SK-N-SH treated with all-trans-retinoic acid at 6 μM for 48 hours (cell line): ENCODE measurements around the gene COL17A1.

ENCODE experiments used
- ATAC-seq: fragments of 200-7000 bp; cut with Tn5 transposase; 3 replicates; pipeline ENCODE4 v1.9.1; 2020; ENCODE audit warnings: mild to moderate bottlenecking, moderate library complexity
- ARNTL ChIP-seq: fragments of 450-650 bp; formaldehyde crosslinking; IDR thresholded peaks from 2 replicates; pipeline ENCODE4 v1.5.0; 2020; ENCODE audit warnings: low read depth, mild to moderate bottlenecking, moderate library complexity, borderline replicate concordance
- BACH2 ChIP-seq: fragments of 250-450 bp; sonication (Bioruptor Pico); IDR thresholded peaks from 2 replicates; pipeline ENCODE4 v1.9.0; 2021; ENCODE audit warnings: mild to moderate bottlenecking, borderline replicate concordance
- CREB5 ChIP-seq: fragments of 250-450 bp; sonication (Bioruptor Pico); IDR thresholded peaks from 2 replicates; pipeline ENCODE4 v1.5.1; 2020; ENCODE audit warnings: low read depth, mild to moderate bottlenecking, moderate library complexity
- CSDC2 ChIP-seq: fragments of 250-450 bp; sonication (Bioruptor Pico); IDR thresholded peaks from 2 replicates; pipeline ENCODE4 v1.5.0; 2020; ENCODE audit warnings: mild to moderate bottlenecking, moderate library complexity
- ESRRG ChIP-seq: fragments of 250-450 bp; sonication (Bioruptor Pico); IDR thresholded peaks from 2 replicates; pipeline ENCODE4 v1.6.1; 2021; ENCODE audit warnings: mild to moderate bottlenecking
- GLIS3 ChIP-seq: fragments of 250-450 bp; sonication (Bioruptor Pico); IDR thresholded peaks from 2 replicates; pipeline ENCODE4 v1.5.0; 2020; ENCODE audit warnings: mild to moderate bottlenecking, moderate library complexity
- ISL1 ChIP-seq: fragments of 250-450 bp; sonication (Bioruptor Pico); IDR thresholded peaks from 2 replicates; pipeline ENCODE4 v2.1.2; 2022; ENCODE audit warnings: mild to moderate bottlenecking, moderate library complexity
- POU6F1 ChIP-seq: fragments of 250-450 bp; sonication (Bioruptor Pico); IDR thresholded peaks from 2 replicates; pipeline ENCODE4 v1.8.0; 2021; ENCODE audit warnings: low read depth, mild to moderate bottlenecking, moderate library complexity, borderline replicate concordance
- PPARA ChIP-seq: fragments of 250-450 bp; sonication (Bioruptor Pico); IDR thresholded peaks from 2 replicates; pipeline ENCODE4 v1.5.0; 2020; ENCODE audit warnings: mild to moderate bottlenecking, borderline replicate concordance
- RARB ChIP-seq: fragments of 250-450 bp; sonication (Bioruptor Pico); IDR thresholded peaks from 2 replicates; pipeline ENCODE4 v1.8.0; 2021; ENCODE audit warnings: mild to moderate bottlenecking, moderate library complexity
- SNAI2 ChIP-seq: fragments of 250-450 bp; sonication (Bioruptor Pico); IDR thresholded peaks from 2 replicates; pipeline ENCODE4 v1.5.0; 2020; ENCODE audit warnings: mild to moderate bottlenecking, moderate library complexity
- TCF4 ChIP-seq: fragments of 250-450 bp; sonication (Bioruptor Pico); IDR thresholded peaks from 2 replicates; pipeline ENCODE4 v1.8.0; 2021; ENCODE audit warnings: mild to moderate bottlenecking, moderate library complexity, borderline replicate concordance
- TOX ChIP-seq: fragments of 250-450 bp; sonication (Bioruptor Pico); IDR thresholded peaks from 2 replicates; pipeline ENCODE4 v1.8.0; 2021; ENCODE audit warnings: mild to moderate bottlenecking, moderate library complexity, borderline replicate concordance
- TSHZ2 ChIP-seq: fragments of 250-450 bp; sonication (Bioruptor Pico); IDR thresholded peaks from 2 replicates; pipeline ENCODE4 v1.5.0; 2020; ENCODE audit warnings: mild to moderate bottlenecking, moderate library complexity
- ZC3H10 ChIP-seq: fragments of 250-450 bp; sonication (Bioruptor Pico); IDR thresholded peaks from 2 replicates; pipeline ENCODE4 v1.5.1; 2021; ENCODE audit warnings: mild to moderate bottlenecking, moderate library complexity
- ZFP3 ChIP-seq: fragments of 250-450 bp; sonication (Bioruptor Pico); IDR thresholded peaks from 2 replicates; pipeline ENCODE4 v1.5.0; 2020; ENCODE audit warnings: mild to moderate bottlenecking, moderate library complexity
- ZFP30 ChIP-seq: fragments of 450-650 bp; formaldehyde crosslinking; IDR thresholded peaks from 2 replicates; pipeline ENCODE4 v1.5.0; 2022; ENCODE audit warnings: mild to moderate bottlenecking, moderate library complexity
- ZNF565 ChIP-seq: fragments of 450-650 bp; formaldehyde crosslinking; conservative IDR thresholded peaks from 2 replicates; pipeline ENCODE4 v1.5.0; 2020; ENCODE audit warnings: low read depth, mild to moderate bottlenecking, moderate library complexity
- ZNF70 ChIP-seq: fragments of 450-650 bp; formaldehyde crosslinking; IDR thresholded peaks from 2 replicates; pipeline ENCODE4 v1.5.0; 2020; ENCODE audit warnings: mild to moderate bottlenecking, moderate library complexity
- ZNF8 ChIP-seq: fragments of 450-650 bp; formaldehyde crosslinking; IDR thresholded peaks from 2 replicates; pipeline ENCODE4 v1.5.0; 2020; ENCODE audit warnings: mild to moderate bottlenecking, moderate library complexity
- TF ChIP-seq, protein P1 (sequence below): fragments of 250-450 bp; sonication (Bioruptor Pico); IDR thresholded peaks from 2 replicates; pipeline ENCODE4 v1.5.1; 2021; ENCODE audit warnings: mild to moderate bottlenecking, moderate library complexity

COL17A1 gene

GRCh38 chr10:104032144-104032775 lies 53.4 kb downstream of the COL17A1 start:
- no peak for TF ChIP-seq GLIS3
- no peak for TF ChIP-seq CREB5 (CRISPR knock-in tag)
- no peak for TF ChIP-seq BACH2
- TF ChIP-seq RARB = no peak
- TF ChIP-seq POU6F1 (CRISPR knock-in tag) = no peak
- no peak for TF ChIP-seq ZC3H10 (CRISPR knock-in tag)
- TF ChIP-seq SNAI2 (CRISPR knock-in tag) = no peak
- no peak for TF ChIP-seq CSDC2 (CRISPR knock-in tag)
- TF ChIP-seq TSHZ2 (CRISPR knock-in tag) = no peak
- no peak for TF ChIP-seq ZFP3
- no peak for TF ChIP-seq ZNF70 (CRISPR knock-in tag)
- TF ChIP-seq, protein P1, sequence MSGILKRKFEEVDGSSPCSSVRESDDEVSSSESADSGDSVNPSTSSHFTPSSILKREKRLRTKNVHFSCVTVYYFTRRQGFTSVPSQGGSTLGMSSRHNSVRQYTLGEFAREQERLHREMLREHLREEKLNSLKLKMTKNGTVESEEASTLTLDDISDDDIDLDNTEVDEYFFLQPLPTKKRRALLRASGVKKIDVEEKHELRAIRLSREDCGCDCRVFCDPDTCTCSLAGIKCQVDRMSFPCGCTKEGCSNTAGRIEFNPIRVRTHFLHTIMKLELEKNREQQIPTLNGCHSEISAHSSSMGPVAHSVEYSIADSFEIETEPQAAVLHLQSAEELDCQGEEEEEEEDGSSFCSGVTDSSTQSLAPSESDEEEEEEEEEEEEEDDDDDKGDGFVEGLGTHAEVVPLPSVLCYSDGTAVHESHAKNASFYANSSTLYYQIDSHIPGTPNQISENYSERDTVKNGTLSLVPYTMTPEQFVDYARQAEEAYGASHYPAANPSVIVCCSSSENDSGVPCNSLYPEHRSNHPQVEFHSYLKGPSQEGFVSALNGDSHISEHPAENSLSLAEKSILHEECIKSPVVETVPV (CRISPR knock-in tag) = no peak
- no peak for TF ChIP-seq TOX (CRISPR knock-in tag)
- no peak for TF ChIP-seq PPARA
- TF ChIP-seq ZFP30 = no peak

DNA sequence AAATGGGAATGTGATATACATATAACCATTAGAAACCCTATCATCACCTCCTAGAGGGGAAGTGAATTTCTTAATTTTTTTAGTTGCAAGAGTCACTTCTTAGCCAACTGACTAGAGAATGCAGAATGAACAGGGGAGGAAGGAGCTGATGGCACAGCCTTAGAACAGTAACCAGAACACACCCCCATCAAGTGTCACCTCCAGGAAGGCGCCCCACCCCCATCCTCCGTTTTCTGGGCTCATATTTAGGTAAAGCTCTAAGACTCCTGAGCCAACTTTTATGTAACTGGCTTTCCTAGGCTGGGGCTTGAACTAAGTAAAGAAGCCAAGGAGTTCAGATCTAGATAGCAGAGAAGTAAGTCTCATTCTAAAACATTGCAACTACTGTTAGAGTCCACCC lies 54.0 kb downstream of the COL17A1 start:
- no peak for TF ChIP-seq GLIS3
- TF ChIP-seq RARB = no peak
- no peak for TF ChIP-seq ZNF565 (CRISPR knock-in tag)
- TF ChIP-seq, all 23 proteins: peak for 0

More at GRCh38 chr10:104032144-104032775, 53.4 kb downstream of the COL17A1 start:
- no peak for ATAC-seq

GRCh38 chr10:104029521-104029860 lies 56.2 kb downstream of the COL17A1 start:
- no peak for ATAC-seq

More for the DNA sequence above, 54.0 kb downstream of the COL17A1 start:
- ATAC-seq = no peak

More at GRCh38 chr10:104029521-104029860, 56.2 kb downstream of the COL17A1 start:
- no peak for TF ChIP-seq ISL1 (CRISPR knock-in tag)
- no peak for TF ChIP-seq BACH2
- TF ChIP-seq ARNTL = no peak
- TF ChIP-seq, protein P1 (CRISPR knock-in tag) = no peak
- TF ChIP-seq ZFP3 = no peak
- no peak for TF ChIP-seq ZNF8
- TF ChIP-seq CREB5 (CRISPR knock-in tag) = no peak
- TF ChIP-seq CSDC2 (CRISPR knock-in tag) = no peak
- no peak for TF ChIP-seq TSHZ2 (CRISPR knock-in tag)
- no peak for TF ChIP-seq ESRRG (CRISPR knock-in tag)
- TF ChIP-seq POU6F1 (CRISPR knock-in tag) = no peak
- TF ChIP-seq GLIS3 = no peak
- TF ChIP-seq TCF4 (CRISPR knock-in tag) = no peak
